Osteoblast (primary cell): ENCODE measurements around the gene KCNQ1. TPM values are rescaled to one million over a fixed set of nuclear protein-coding genes. Genes with fewer than 3 reads are reported as not detected.

Experiments
- DNase-seq: peaks from one replicate; pipeline ENCODE4 v3.0.0; 2011; ENCODE audit warnings: low spot score, mixed read lengths; ENCODE audit not compliant: insufficient read length; ENCODE audit errors: missing footprints
- H2AFZ ChIP-seq: 2 replicates; pipeline ENCODE4 v1.6.0; 2011; ENCODE audit warnings: mild to moderate bottlenecking, low read length
- H3K27ac ChIP-seq: 2 replicates; pipeline ENCODE4 v1.5.1; 2011; ENCODE audit warnings: mild to moderate bottlenecking, low read depth, low read length, moderate library complexity
- H3K27me3 ChIP-seq: 2 replicates; pipeline ENCODE4 v1.6.0; 2012; ENCODE audit warnings: mild to moderate bottlenecking, control low read depth, inconsistent platforms, low read length, moderate library complexity; ENCODE audit not compliant: insufficient read depth
- H3K36me3 ChIP-seq: 2 replicates; pipeline ENCODE4 v1.5.1; 2011; ENCODE audit warnings: mild to moderate bottlenecking, low read length, control low read depth, moderate library complexity; ENCODE audit not compliant: insufficient read depth
- H3K4me1 ChIP-seq: 2 replicates; pipeline ENCODE4 v1.5.1; 2011; ENCODE audit warnings: mild to moderate bottlenecking, low read length, control low read depth, moderate library complexity; ENCODE audit not compliant: insufficient read depth
- H3K4me2 ChIP-seq: 2 replicates; pipeline ENCODE4 v1.6.0; 2011; ENCODE audit warnings: mild to moderate bottlenecking, low read length; ENCODE audit not compliant: insufficient read depth
- H3K4me3 ChIP-seq: fragments of 200-600 bp; sonication (generic); 3 replicates; pipeline ENCODE4 v1.5.1; 2012; ENCODE audit warnings: mild to moderate bottlenecking, low read length, inconsistent platforms; ENCODE audit not compliant: insufficient read depth
- H3K79me2 ChIP-seq: 2 replicates; pipeline ENCODE4 v1.6.0; 2012; ENCODE audit warnings: mild to moderate bottlenecking, low read length, control low read depth, inconsistent platforms; ENCODE audit not compliant: insufficient read depth
- H3K9me3 ChIP-seq: 2 replicates; pipeline ENCODE4 v1.5.1; 2011; ENCODE audit warnings: low read depth, low read length, control low read depth
- H4K20me1 ChIP-seq: 2 replicates; pipeline ENCODE4 v1.6.0; 2012; ENCODE audit warnings: mild to moderate bottlenecking, low read length, control low read depth; ENCODE audit not compliant: insufficient read depth
- CTCF ChIP-seq: IDR thresholded peaks from 2 replicates; pipeline ENCODE4 v1.5.1; 2011; ENCODE audit warnings: mild to moderate bottlenecking, low read depth, low read length, moderate library complexity; ENCODE audit errors: extremely low read depth
- total RNA-seq: library from RNA; depleted of rRNA; stranded (reverse); fragments of >200 nt; gene quantifications from 2 replicates; pipeline ENCODE4 v1.2.3, GENCODE V29; 2012

Gene KCNQ1
- total RNA-seq, 1 donor = not detected

GRCh38 chr11:2555891-2556290 lies 111.1 kb downstream of the KCNQ1 start:
- H3K36me3 ChIP-seq = no peaks in the 10 kb centered on the region
- no peaks in the 10 kb centered on the region for H3K4me1 ChIP-seq
- H2AFZ ChIP-seq = no peak overlapping the region
- peak; percentile 45 for DNase-seq
- H3K4me2 ChIP-seq = no peak overlapping the region
- no peaks in the 10 kb centered on the region for H3K79me2 ChIP-seq
- peaks cover 26% of the 10 kb centered on the region for H3K27me3 ChIP-seq
- no peak overlapping the region for H3K4me3 ChIP-seq
- TF ChIP-seq CTCF = no peak
- no peak overlapping the region for H3K27ac ChIP-seq
- no peaks in the 10 kb centered on the region for H4K20me1 ChIP-seq
- no peaks in the 10 kb centered on the region for H3K9me3 ChIP-seq

DNA sequence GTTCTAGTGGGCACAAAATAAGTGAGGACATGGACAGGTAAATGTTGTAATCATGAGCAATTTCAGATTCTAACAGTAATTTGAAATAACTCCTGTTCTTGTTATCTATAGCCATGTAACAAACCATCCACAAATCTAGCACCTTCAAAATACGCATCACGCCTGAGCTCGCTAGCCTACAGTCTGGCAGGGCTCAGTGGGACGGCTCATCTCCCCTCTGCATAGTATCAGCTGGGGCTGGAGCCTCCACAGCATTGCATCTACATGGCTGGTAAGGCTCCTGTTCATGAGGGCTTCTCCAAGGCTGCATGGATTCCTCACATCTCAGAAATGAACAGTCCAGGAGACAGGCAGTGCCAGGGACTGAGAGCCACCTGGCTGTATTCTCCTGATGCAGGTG lies 112.6 kb downstream of the KCNQ1 start:
- Histone ChIP-seq H3K9me3 (no peaks in the 10 kb centered on the region), H3K4me2 (no peak overlapping the region), H3K27me3 (peaks cover 19% of the 10 kb centered on the region), H2AFZ (no peak overlapping the region), H3K36me3 (no peaks in the 10 kb centered on the region), H3K4me3 (no peak overlapping the region), H3K4me1 (no peaks in the 10 kb centered on the region), H3K27ac (no peak overlapping the region), H3K79me2 (no peaks in the 10 kb centered on the region), H4K20me1 (no peaks in the 10 kb centered on the region)
- TF ChIP-seq CTCF = no peak
- no peak for DNase-seq

GRCh38 chr11:2558397-2558796 lies 113.6 kb downstream of the KCNQ1 start:
- DNase-seq = no peak
- no peak for TF ChIP-seq CTCF
- H4K20me1 ChIP-seq = no peaks in the 10 kb centered on the region
- H3K27me3 ChIP-seq = peaks cover 17% of the 10 kb centered on the region
- H2AFZ ChIP-seq = no peak overlapping the region
- H3K79me2 ChIP-seq = no peaks in the 10 kb centered on the region
- H3K4me3 ChIP-seq = no peak overlapping the region
- H3K27ac ChIP-seq = no peak overlapping the region
- no peaks in the 10 kb centered on the region for H3K4me1 ChIP-seq
- no peaks in the 10 kb centered on the region for H3K36me3 ChIP-seq
- no peaks in the 10 kb centered on the region for H3K9me3 ChIP-seq
- H3K4me2 ChIP-seq = no peak overlapping the region

DNA sequence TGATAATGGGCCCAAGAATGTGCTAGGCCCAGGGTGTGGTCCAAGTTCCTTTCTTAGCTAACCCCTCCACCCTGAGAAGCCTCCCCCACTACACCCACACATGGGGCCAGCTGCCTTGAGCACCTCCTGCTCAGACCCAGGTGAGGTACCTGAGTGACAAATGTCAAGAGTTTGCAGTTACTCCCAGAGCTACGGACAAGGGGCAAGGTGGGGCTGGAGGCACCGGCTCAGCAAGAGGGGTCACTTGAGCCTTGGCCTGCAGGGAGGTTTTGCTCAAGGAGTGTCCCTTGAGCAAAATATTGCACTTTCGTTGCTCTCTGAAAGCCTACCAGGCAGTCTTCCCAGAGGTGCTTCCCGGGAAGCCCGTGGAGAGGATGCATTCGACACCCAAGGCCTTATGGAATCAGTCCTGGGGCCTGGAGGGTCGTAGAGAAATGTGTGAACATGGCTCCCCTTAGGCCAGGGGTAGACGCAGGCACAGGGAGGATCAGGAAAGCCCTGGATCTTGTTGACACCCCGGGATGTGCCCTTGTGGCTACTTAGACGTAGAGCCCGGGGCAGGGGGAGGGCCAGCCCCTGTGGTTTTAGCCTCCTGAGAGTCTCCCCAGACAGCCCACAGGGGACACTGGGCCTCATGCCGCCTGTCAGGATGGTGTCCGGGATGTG lies 114.2 kb downstream of the KCNQ1 start:
- Histone ChIP-seq H4K20me1 (no peaks in the 10 kb centered on the region), H3K27me3 (peaks cover 17% of the 10 kb centered on the region), H3K79me2 (no peaks in the 10 kb centered on the region), H3K9me3 (no peaks in the 10 kb centered on the region), H3K27ac (no peak overlapping the region), H3K36me3 (no peaks in the 10 kb centered on the region), H3K4me2 (no peak overlapping the region), H3K4me3 (no peak overlapping the region), H3K4me1 (no peaks in the 10 kb centered on the region), H2AFZ (no peak overlapping the region)
- TF ChIP-seq CTCF = no peak
- peak; percentile 82 for DNase-seq
